Stimulated activated CD4-positive, alpha-beta T cell treated with anti-CD3 and anti-CD28 coated beads, Interleukin-1b, Interleukin-23, amount 100 ng/mL, for 24 hours (primary cell): ENCODE results near the gene MAPK8IP3.

Experiments
- DNase-seq, 4 experiments: peaks; one replicate each; pipeline ENCODE4 v3.0.0-alpha.2; 2020; ENCODE audit warnings: low read depth in 4 of 4, low spot score in 1 of 4

The MAPK8IP3 gene

DNA sequence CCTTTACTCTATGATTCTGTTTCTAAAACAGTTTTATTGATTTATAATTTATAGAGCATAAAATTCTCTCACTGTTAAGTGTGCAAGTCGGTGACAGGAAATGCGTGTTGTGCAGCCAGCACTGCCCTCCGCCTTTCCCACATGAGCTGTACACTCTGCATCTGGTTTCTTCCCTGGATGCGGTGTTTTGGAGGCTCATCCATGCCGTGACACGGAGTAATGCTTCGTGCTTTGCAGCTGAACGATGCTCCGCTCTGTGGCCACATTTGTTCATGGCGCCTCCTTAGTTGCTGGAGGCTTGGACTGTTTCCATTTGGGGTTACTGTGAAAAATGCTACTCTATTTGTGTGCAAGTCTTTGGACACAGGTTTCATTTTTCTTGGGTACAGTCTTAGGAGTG, 94.7 kb downstream of the MAPK8IP3 start:
- no peak for DNase-seq

DNA sequence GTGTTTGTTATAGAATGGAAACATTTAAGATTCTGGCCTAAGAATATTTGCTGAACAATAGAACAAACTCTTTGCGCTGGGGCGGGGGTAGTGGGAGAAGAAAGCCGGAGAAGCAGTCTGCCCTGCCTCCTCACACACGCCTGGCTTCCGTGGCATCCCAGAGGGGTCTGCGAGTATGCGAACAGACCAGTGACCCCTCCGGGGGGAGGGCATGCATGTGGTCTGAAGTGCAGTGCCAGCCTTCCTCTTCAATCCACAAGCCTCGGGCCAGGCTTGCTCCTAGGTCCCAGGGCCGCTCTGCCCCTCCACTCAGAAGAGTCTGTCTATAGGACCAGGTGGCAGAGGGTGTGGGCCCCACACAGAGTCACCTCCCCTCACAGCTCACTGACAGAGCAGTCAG, 101.6 kb downstream of the MAPK8IP3 start:
- DNase-seq, result no peak

DNA sequence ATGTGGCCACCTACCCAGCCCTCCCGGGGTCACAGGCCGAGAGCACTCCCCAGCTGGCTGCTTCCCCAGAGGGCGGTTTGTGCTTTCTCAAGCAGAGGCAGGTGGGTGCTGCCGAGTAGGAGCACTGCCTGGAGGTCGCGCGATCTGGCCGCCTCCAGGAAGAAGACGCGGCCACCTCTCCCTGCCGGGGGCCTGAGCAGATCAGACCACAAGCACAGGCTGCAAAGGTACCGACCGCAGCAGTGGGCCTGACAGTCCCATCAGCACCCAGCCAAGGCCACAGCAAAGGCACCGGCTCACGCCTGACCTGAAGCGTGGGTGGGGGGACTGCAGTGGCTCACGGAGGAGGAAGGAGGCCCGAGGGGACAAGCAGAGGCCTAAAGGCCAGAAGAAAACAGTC, 102.7 kb downstream of the MAPK8IP3 start:
- DNase-seq, result no peak

DNA sequence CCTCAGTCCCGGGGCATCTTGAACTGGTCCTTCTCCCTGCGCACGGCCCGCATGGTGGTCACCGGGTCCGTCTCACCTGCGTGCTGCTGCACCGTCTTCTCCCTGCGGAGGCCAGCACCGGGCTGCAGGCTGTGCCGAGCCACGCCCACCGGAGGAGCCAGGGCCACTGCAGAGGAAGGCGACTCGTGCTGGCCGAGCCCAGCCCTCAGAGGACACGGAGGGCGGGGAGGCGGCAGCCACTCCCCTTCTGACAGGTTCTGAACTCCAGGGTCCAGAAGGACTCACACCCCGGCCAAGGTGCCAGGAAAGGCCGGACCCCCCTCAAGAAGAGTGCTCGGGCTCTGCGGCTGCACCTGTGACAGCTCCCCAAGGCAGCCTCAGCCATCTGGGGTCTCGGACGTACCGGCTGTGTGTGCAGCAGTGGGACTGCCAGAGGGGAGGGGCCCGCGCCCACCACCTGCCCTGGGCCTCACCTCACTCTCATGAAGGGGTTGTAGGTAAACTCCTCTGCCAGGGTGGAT, 103.3 kb downstream of the MAPK8IP3 start:
- DNase-seq, result no peak

DNA sequence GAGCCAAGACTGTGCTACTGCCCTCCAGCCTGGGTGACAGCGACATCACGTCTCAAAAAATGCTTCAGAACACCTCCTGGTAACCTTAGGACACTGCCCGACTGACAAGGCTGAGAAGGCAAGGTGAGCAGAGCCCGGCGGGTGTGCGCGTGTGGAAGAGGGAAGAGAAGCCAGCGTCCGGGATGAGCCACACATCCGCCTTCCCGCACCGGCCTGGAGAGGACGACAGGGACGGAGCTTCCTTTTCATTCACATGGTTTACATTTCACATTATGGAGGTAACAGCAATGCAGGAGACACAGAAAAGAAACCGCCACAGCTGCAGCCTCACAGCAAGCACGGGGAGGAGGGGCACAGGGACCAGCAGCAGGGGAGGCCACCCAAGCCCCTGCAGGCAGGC, 104.1 kb downstream of the MAPK8IP3 start:
- DNase-seq, result no peak

DNA sequence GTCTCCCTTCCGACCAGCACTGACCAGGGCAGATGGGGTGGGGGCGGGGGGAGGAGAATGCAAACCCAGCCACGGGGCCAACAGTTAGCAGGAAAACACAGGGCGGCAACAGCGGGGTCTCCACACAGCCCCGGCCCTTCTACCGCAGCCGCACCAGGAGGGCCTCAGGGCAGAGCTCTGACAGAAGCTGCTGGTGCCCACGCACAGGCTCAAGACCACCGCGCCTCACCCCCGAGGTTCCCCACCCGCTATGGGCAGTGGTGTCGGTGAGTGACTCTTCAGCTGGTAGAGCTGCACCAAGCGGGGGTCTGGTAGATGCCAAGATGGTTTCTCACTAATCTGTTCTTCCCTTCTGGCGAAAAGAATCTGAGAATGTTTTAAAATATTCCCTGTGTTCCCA, 104.5 kb downstream of the MAPK8IP3 start:
- no peak for DNase-seq

DNA sequence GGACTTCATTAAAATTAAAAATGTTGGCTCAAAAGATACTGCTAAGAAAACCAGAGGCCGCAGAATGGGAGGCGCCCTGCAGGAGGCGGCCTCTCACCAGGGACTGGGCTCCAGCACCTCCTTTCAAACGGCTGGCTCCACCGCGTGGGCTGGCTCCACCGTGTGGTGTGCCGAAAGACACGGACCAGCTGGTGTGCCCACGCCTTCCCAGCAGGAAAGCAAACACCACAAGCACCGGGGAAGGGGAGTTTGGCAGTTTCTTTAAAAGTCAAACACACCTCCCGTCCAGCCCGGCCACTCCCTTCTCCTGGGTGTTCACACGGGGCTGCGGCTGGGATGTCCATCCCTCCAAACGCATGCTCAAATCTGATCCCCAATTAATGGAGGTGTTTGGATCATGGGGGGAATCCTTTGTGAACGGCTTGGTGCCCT, 106.8 kb downstream of the MAPK8IP3 start:
- DNase-seq, result peak in 2 of 4 experiments; percentile 16 to 59

DNA sequence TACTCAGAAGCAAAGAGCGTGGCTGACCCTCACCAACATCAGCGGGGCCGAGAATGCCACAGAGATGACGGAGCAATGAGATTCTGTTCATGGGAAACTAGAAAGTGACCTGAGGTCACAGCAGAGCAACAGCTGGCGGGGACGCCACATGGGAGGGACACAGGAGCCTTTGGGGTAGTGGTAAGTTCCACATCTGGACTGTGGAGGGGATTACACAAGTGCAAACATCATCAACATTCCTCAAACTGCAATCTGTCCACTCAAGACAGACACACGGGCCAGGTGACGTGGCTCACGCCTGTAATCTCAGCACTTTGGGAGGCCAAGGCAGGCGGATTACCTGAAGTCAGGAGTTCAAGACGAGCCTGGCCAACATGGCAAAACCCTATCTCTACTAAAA, 109.5 kb downstream of the MAPK8IP3 start:
- no peak for DNase-seq

DNA sequence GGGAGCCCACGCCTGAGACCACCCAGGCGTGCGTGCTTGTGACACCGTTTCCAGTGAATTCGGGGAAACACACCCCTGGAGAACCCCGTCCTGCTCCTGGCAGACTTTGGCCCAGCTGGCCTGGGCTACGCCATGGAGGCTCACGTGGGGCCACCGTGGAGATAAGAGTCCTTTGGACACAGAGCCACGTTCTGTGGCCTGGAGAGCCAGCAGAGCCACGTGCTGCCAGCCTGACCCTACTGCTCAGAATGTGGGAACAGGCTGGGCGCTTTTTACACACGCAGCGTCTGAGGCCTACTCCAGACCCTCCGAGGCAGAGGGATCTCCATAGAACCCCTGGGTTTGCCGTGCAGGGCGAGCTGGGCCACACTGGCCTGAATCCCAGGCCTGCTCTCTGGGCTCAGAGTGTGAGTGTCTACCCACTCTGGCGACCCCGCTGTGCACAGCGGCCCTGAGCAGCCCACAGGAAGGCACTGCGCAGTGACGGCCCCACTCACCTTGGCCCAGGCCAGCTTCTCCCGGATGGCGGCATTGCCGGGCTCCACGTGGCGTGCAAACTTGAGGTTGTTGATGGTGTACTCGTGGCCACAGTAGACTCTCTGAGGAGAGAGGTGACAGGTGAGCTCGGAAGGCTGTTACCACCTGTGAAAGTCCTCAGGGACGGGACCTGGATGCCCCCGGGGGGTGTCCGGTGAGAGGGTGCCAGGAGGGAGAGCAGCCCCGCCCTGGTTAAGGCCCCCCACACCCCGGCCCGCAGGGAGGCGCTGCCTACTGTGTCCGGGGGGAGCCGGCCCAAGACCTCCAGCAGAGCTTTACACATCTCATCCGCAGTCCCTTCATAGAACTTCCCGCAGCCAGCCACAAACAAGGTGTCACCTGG, 110.6 kb downstream of the MAPK8IP3 start:
- DNase-seq, result no peak

DNA sequence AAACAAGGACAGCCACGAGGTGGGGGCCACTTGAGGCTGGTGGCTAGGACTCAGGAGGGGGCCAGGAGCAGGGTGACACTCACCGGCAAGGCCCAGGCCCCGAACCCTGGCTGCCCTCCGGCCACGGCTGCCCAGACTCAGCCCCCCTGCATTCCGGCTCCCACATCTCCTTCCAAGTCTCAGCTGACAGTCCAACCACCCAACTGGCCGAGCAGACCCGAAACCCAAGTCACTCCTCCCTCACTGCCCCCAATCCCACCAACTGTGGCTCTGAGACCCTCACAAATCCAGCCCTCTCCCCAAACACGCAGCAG, 111.2 kb downstream of the MAPK8IP3 start:
- DNase-seq, result no peak

DNA sequence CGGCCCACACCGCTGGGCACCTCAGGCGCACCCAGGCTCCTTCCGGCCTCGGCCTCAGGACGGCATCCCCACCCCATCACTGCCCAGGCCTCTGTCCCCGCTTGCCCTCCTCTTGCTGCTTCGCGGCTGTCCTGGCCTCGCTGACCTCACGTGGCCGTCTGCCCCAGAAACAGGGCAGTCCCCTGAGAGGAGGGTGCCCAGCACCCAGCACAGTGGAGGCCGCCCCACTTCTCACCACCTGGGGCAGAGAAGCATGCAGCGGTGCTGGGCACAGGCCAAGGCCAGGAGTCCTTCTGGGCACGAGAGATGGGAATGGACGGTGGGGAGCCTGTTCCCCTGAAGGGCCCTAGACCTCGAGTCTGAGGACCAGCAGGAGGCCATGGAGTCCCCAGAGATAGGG, 111.7 kb downstream of the MAPK8IP3 start:
- no peak for DNase-seq

DNA sequence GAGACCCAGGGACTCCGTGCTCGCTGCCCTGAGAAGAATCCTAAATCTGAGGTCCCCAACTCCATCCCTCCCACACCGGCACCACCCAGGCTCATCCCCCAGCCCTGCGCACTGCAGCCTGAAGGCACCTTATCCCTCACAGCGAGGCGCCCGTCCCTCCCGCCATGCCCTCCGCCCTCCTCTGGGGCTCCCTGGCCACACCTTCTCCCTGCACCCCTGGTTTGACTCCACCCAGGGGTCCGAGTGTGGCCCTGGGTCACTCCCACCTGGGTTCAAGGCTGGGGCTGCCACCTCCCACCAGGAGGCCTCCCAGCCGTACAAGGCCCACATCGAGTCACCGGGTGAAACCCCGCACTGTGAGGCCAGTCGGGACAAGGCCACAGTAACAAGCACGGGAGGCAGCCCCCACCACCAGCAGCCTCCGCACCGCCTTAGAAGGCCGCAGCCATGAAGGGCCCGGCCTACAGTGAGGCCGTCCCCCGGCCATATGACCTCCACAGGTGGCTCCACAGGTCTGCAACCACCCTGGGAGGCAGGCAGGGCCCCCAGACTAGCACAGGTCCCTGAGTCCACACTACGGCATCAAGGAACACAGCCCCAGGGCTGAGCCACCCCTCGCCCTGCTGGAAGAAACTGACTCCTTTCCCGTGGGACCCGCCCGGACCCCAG, 112.3 kb downstream of the MAPK8IP3 start:
- no peak for DNase-seq

DNA sequence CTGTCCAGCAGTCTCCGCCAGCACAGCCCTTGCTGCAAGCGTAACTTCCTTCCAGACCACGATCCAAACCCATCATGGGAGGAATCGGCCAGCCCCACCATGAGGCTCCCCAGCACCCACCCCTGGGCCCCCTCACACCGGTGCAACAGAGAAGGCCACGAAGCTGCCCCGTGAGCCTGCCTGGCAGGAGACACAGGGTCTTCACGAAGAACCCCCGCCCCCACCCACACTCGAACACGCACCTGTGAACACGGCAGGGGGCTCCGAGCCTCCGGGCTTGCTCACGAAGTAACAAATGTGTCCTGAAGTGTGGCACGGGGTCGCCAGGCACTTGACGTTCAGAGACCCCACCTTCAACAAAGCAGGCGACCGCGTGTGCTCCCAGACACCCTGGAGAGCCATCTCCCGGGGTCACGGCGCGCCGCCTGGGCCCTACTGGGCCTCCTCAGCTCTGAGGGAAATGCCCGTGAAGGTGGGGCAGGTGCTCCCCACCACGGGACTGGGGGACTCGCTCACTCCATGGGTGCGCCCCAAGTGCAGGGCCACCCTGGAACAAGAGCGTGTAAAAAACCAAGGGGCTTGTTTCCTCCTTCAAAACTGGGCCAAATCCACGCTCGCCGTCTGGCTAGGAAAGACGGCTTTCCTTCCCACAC, 113.0 kb downstream of the MAPK8IP3 start:
- DNase-seq, result no peak

DNA sequence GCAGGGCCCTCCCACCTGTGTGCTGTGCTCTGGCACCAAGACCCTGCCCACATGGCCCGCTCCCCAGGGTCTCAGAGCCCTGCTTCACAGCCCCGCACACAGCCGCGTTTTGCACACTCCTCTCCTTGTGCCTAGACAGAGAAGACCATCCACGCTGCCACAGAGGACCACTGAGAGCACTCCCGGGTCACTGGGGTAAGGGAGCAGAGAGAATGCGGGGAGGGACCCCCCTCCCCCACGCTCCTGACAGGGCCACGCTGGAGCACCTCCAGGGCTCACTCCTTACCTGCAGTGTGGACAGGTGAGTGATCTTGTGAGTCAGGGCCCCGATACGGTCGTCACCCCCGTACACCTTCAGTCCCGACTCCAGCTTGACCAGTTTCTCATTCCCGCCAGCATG, 113.6 kb downstream of the MAPK8IP3 start:
- no peak for DNase-seq
